HG02840 (cell line): Measurements from ENCODE around the gene PRPF8.
"Not testable (repeated sequence)": the region's sequence is repeated elsewhere in the genome, so short reads cannot be mapped to it uniquely, and the experiment has no call there.

Source experiments
- ATAC-seq: cut with Tn5 transposase; IDR thresholded peaks from one replicate; pipeline ENCODE4 v1.9.1; 2021; ENCODE audit warnings: mild to moderate bottlenecking, moderate library complexity, moderate number of reproducible peaks; ENCODE audit not compliant: unreplicated experiment, low FRiP score

Gene PRPF8

GRCh38 chr17:1684378-1685189 lies at the start of gene PRPF8:
Gene PRPF8, minus strand, starts transcription at chr17:1684867. Its CDS starts 296 bp downstream, at chr17:1684571.
- peak; percentile 99 for ATAC-seq

GRCh38 chr17:1733759-1734158 lies 49.1 kb upstream of the PRPF8 start:
- no peak for ATAC-seq

DNA sequence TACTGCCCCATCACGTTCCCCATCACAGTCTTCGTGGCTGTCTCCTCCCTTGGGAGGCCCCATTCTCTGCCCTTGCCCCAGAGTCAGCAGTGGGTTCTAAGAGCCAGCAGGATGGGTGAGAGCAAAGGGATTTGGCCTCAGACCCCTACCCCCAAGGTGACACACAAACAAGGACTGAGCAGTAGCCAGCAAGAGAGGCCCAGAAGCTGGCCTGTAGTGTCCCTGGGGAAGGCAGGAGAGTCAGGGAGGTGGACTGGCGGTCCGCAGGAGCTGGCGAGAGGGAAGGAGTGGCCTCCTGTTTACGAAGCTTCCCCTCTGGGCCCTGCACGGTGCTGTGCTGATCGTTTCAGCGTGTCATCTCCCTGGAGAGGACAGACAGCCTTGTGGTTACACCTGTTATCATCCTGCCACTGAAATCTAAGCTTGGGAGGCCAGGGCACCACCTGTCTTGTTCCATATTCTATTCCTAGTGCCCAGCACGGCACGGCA lies 48.2 kb upstream of the PRPF8 start:
- no peak for ATAC-seq

DNA sequence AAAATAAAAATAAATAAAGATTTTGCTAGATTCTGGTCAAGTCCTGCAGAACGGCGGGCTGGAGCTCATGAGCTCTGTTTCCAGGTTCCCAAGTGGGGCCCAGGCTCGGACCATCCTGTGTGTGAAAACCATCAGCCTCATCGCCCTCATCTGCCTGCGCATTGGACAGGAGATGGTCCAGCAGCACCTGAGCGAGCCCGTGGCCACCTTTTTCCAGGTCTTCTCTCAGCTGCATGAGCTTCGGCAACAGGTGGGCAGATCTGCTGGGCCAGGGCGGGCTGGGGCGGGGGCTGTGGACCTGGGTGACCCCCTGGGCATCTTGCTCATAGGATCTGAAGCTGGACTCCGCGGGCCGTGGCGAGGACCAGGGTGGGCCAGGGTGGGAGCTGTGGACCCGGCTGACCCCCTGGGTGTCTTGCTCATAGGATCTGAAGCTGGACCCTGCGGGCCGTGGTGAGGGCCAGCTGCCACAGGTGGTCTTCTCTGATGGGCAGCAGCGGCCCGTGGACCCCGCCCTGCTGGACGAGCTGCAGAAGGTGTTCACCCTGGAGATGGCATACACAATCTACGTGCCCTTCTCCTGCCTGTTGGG lies 47.7 kb upstream of the PRPF8 start:
- ATAC-seq: no peak

- no peak for ATAC-seq
These were observed 46.5 kb upstream of the PRPF8 start for GRCh38 chr17:1731194-1731506.

DNA sequence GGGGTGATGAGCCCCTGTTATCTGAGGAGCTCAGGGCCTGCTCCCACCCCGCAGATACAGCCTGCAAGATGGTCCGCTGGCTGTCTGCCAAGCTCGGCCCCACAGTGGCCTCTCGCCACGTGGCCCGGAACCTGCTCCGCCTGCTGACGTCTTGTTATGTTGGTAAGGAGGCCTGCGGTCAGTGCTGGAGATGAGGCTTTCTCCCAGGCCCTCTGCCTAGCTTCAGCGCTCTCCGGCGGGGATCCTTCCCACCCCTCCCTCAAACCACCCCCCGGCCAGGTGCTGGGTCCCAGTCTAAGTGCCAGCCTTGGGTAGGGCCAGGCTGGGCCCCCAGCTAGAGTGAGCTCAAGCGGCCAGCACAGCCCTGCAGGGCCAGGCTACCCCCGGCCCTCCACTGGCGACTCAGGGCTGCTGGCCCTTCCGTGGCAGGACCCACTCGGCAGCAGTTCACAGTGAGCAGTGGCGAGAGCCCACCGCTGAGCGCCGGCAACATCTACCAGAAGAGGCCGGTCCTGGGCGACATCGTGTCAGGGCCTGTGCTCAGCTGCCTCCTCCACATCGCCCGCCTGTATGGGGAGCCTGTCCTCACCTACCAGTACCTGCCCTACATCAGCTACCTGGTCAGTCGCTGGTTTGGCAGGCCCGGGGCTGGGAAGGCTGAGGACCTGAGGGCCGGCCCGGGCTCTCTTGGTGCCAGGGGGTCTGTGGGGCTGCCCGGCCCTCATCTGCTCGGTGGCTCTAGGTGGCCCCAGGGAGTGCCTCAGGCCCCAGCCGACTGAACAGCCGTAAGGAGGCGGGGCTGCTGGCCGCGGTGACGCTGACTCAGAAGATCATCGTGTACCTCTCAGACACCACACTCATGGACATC lies 45.9 kb upstream of the PRPF8 start:
- ATAC-seq: no peak

GRCh38 chr17:1729966-1730325 lies 45.3 kb upstream of the PRPF8 start:
- ATAC-seq: no peak

DNA sequence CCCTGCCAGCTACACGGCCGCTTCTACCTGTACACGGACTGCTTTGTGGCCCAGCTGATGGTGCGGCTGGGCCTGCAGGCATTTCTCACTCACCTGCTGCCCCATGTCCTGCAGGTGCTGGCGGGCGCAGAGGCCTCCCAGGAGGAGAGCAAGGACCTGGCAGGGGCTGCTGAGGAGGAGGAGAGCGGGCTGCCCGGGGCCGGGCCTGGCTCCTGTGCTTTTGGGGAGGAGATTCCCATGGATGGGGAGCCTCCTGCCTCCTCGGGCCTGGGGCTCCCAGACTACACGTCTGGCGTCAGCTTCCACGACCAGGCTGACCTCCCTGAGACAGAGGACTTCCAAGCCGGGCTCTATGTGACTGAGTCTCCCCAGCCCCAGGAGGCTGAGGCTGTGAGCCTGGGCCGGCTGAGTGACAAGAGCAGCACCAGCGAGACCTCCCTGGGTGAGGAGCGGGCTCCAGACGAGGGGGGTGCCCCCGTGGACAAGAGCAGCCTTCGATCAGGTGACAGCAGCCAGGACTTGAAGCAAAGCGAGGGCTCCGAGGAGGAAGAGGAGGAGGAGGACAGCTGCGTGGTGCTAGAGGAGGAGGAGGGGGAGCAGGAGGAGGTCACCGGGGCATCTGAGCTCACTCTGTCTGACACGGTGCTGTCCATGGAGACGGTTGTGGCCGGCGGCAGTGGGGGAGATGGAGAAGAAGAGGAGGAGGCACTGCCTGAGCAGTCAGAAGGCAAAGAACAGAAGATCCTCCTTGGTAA lies 43.4 kb upstream of the PRPF8 start:
- ATAC-seq: no peak

DNA sequence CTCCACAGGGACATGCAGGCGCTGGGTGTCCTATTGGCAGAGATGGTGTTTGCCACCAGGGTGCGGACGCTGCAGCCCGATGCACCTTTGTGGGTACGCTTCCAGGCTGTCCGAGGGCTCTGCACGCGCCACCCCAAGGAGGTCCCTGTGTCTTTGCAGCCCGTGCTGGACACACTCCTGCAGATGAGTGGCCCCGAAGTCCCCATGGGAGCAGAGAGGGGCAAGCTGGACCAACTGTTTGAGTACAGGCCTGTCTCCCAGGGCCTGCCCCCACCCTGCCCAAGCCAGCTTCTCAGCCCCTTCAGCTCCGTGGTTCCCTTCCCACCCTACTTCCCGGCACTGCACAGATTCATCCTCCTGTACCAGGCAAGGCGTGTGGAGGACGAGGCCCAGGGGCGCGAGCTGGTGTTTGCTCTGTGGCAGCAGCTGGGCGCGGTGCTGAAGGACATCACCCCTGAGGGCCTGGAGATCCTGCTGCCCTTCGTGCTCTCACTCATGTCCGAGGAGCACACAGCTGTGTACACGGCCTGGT lies 42.7 kb upstream of the PRPF8 start:
- ATAC-seq: no peak

DNA sequence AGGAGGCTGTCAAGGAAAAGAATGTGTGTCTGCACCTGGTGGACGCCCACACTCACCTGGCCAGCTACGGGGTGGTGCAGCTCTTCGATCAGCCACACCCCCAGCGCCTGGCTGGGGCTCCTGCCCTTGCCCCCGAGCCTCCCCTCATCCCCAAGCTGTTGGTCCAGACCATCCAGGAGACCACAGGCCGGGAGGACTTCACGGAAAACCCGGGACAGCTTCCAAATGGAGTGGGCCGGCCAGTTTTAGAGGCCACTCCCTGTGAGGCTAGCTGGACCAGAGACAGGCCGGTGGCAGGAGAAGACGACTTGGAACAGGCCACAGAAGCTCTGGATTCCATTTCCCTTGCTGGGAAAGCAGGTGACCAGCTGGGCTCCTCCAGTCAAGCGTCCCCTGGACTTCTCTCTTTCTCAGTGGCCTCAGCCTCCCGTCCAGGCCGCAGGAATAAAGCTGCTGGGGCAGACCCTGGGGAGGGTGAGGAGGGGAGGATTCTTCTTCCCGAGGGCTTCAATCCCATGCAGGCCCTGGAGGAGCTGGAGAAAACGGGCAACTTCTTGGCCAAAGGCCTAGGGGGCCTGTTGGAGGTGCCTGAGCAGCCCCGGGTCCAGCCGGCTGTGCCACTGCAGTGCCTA lies 42.1 kb upstream of the PRPF8 start:
- no peak for ATAC-seq

- no peak for ATAC-seq
These were observed 41.2 kb upstream of the PRPF8 start for GRCh38 chr17:1725642-1726511.

GRCh38 chr17:1724869-1725641 lies 40.4 kb upstream of the PRPF8 start:
- ATAC-seq: no peak

- ATAC-seq: peak; percentile 59
These were observed 39.7 kb upstream of the PRPF8 start, which contains the start of gene WDR81 for GRCh38 chr17:1724351-1724868. Gene WDR81, plus strand, starts transcription at chr17:1724704. Its CDS starts 256 bp downstream, at chr17:1724960.

DNA sequence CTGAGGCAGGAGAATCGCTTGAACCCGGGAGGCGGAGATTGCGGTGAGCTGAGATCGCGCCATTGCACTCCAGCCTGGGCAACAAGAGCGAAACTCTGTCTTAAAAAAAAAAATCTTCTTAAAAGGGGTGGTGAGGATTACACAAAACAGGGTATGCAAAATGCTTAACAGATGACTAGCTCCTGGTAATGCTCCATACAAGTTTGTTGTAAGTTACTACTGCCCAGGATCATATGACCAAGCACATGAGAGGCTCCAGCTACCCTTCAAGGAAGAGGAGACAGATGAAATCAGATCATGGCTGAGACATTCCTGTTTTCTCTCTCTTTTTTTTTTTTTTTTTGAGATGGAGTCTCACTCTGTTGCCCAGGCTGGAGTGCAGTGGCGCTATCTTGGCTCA lies 37.4 kb upstream of the PRPF8 start:
- ATAC-seq: not testable (repeated sequence)

GRCh38 chr17:1720856-1721386 lies 36.3 kb upstream of the PRPF8 start:
- no peak for ATAC-seq

DNA sequence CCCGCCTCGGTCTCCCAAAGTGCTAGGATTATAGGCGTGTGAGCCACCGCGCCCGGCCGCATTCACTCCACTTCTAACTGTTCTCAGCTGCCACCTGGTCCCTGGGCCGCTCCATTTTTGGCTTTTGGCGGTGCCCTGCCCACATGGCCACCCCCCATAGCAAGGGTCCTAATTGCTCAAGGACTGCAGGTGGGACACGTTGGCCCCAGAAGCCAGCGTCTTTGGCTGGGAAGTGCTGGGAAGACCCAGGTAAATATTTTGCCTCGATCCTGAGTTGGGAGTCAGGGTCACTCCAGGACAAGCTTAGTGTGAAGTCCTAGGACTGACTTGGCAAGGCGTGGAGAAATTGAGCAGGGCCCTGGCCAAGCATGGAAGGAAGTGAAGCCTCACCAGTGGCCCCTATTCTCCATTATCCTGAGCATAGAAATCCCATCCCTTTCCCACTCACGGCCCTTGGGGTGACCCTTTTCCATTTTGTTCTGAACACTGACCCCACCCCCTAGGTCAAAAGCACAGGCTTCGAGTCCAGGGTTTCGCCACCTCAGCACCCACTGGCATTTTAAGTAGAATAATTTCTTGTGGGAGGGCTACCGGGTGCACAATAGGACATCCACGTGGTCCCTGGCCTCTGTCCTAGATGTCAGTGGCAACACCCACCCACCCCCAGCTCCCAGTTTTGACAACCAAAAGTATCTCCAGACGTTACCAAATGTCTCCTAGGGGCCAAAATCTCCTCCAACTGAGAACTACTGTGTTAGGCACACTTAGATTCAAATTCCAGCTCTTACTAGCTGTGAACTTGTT lies 33.9 kb upstream of the PRPF8 start:
- ATAC-seq: no peak
